Spleen (tissue), 7 donors: Measurements from ENCODE around the gene CD83.

Experiments
- CTCF ChIP-seq, 11 experiments: fragments of 200-600 bp in 7 of 11; fragments of 450-650 bp in 4 of 11; sonication (generic) in 4 of 11; IDR thresholded peaks in 8 of 11; conservative IDR thresholded peaks in 3 of 11; 1 replicate in 7 of 11; 2 replicates in 4 of 11; pipeline versions ENCODE4 v1.4.0 to v1.8.0; 2016 to 2021; ENCODE audit warnings: antibody characterized with exemption in 11 of 11, inconsistent platforms in 4 of 11, mild to moderate bottlenecking in 1 of 11
- POLR2A ChIP-seq, 3 donors: fragments of 450-650 bp; IDR thresholded peaks; one replicate each; pipeline ENCODE4 v1.5.1; 2017; ENCODE audit warnings: antibody characterized with exemption in 3 of 3, mild to moderate bottlenecking in 1 of 3
- POLR2AphosphoS5 ChIP-seq, 3 donors: sonication (generic); formaldehyde crosslinking; IDR thresholded peaks; one replicate each; pipeline ENCODE4 v1.5.1; 2017; ENCODE audit warnings: antibody characterized with exemption in 3 of 3
- donor health status: DM: no; HTN: no; CAD: no; lungs with moderate emphysema.
- donor health status: DM: no; HTN: no; CAD: no.
- donor health status: DM: no; HTN: no; CAD: no.

GRCh38 chr6:14177413-14178082 lies 60.0 kb downstream of the CD83 start:
- no peak for TF ChIP-seq CTCF (IDR thresholded peaks at IDR 0.05 in 8 of 11, conservative IDR thresholded peaks at IDR 0.05 in 3 of 11)
- no peak for TF ChIP-seq POLR2A (IDR thresholded peaks at IDR 0.05)
- TF ChIP-seq POLR2AphosphoS5 (IDR thresholded peaks at IDR 0.05) = no peak
